ENCODE results near the gene TGM3.

TGM3 gene

GRCh38 chr20:2255926-2256531 lies 39.8 kb upstream of the TGM3 start:
- no peak for TF ChIP-seq ZNF202 (tag by site-specific recombination; IDR thresholded peaks at IDR 0.05; ENCODE audit: borderline replicate concordance)
- no peak for TF ChIP-seq ZNF280C (tag by site-specific recombination; IDR thresholded peaks at IDR 0.05)
- TF ChIP-seq KLF1 (tag by site-specific recombination; IDR thresholded peaks at IDR 0.05): no peak
- no peak for TF ChIP-seq ZNF223 (tag by site-specific recombination; IDR thresholded peaks at IDR 0.05)
- TF ChIP-seq ZBTB21 (tag by site-specific recombination; IDR thresholded peaks at IDR 0.05): no peak
- TF ChIP-seq ZNF302 (tag by site-specific recombination; IDR thresholded peaks at IDR 0.05; ENCODE audit: low read depth): no peak
- no peak overlapping the region for H3K4me3 ChIP-seq (ENCODE audit: low read depth, low read length)
- ChIA-PET CTCF (interaction anchor here (0.7 kb wide), 1 partner anchor 449 kb away, joined by 3 read pairs; no protein-coding TSS in a partner anchor), POLR2A (no interaction called here)
- no peaks in the 10 kb centered on the region for H3K9me3 ChIP-seq (ENCODE audit: control insufficient read depth, insufficient read depth, low read depth, low read length)
- H3K4me1 ChIP-seq (ENCODE audit: control insufficient read depth, insufficient read depth, low read length): no peaks in the 10 kb centered on the region
- H3K27ac ChIP-seq (ENCODE audit: extremely low read depth, low read depth, low read length): no peak overlapping the region
- H3K36me3 ChIP-seq (ENCODE audit: control insufficient read depth in 2 of 2, insufficient read depth in 1 of 2, low read length in 2 of 2): no peaks in the 10 kb centered on the region

- no peaks in the 10 kb centered on the region for H3K9me3 ChIP-seq (ENCODE audit: control insufficient read depth, insufficient read depth, low read depth, low read length)
- H3K36me3 ChIP-seq (ENCODE audit: control insufficient read depth in 2 of 2, insufficient read depth in 1 of 2, low read length in 2 of 2): no peaks in the 10 kb centered on the region
- no peak overlapping the region for H3K4me3 ChIP-seq (ENCODE audit: low read depth, low read length)
- POLR2A ChIA-PET: no interaction called here
- no peak overlapping the region for H3K27ac ChIP-seq (ENCODE audit: extremely low read depth, low read depth, low read length)
- TF ChIP-seq INSM2 (tag by site-specific recombination; IDR thresholded peaks at IDR 0.05): no peak
- TF ChIP-seq ZNF580 (tag by site-specific recombination; IDR thresholded peaks at IDR 0.05): no peak
- TF ChIP-seq YY2 (tag by site-specific recombination; IDR thresholded peaks at IDR 0.05): no peak
- TF ChIP-seq ZSCAN18 (tag by site-specific recombination; IDR thresholded peaks at IDR 0.05): no peak
- TF ChIP-seq ZNF362 (tag by site-specific recombination; IDR thresholded peaks at IDR 0.05): no peak
- no peak for TF ChIP-seq SP3 (tag by site-specific recombination; IDR thresholded peaks at IDR 0.05)
- TF ChIP-seq ZNF341 (tag by site-specific recombination; IDR thresholded peaks at IDR 0.05; ENCODE audit: low read depth): no peak
- no peak for TF ChIP-seq ZNF776 (tag by site-specific recombination; IDR thresholded peaks at IDR 0.05; ENCODE audit: borderline replicate concordance)
- no peak for TF ChIP-seq ZNF558 (tag by site-specific recombination; IDR thresholded peaks at IDR 0.05)
- TF ChIP-seq REPIN1 (tag by site-specific recombination; IDR thresholded peaks at IDR 0.05; ENCODE audit: low read depth): no peak
- TF ChIP-seq ZNF211 (tag by site-specific recombination; IDR thresholded peaks at IDR 0.05; ENCODE audit: low read depth): no peak
- TF ChIP-seq PATZ1 (tag by site-specific recombination; IDR thresholded peaks at IDR 0.05): no peak
- no peak for TF ChIP-seq ZNF600 (tag by site-specific recombination; IDR thresholded peaks at IDR 0.05)
- no peaks in the 10 kb centered on the region for H3K4me1 ChIP-seq (ENCODE audit: control insufficient read depth, insufficient read depth, low read length)
- CTCF ChIA-PET: interaction anchor here (0.7 to 1.1 kb wide), 2 partner anchors 191 to 194 kb away, joined by 3 read pairs; no protein-coding TSS in a partner anchor
Measured at GRCh38 chr20:2259731-2260130, 36.1 kb upstream of the TGM3 start.

Measured in HEK293 (cell line).